Ovary (tissue), 9 donors: ENCODE data around the gene TRIP12. TPM values are rescaled to one million over a fixed set of nuclear protein-coding genes. Genes with fewer than 3 reads are reported as not detected.
"Not testable (repeated sequence)": the region's sequence is repeated elsewhere in the genome, so short reads cannot be mapped to it uniquely, and the experiment has no call there.

Experiments
- DNase-seq, 5 donors: peaks; one replicate each; pipeline ENCODE4 v3.0.0-alpha.2; 2019 to 2020
- H3K27ac ChIP-seq, 2 donors: fragments of 200-600 bp; one replicate each; pipeline versions ENCODE4 v1.5.1 to v1.8.0; 2019 to 2022
- H3K27me3 ChIP-seq: fragments of 200-600 bp; one replicate; pipeline ENCODE4 v1.8.0; 2022
- H3K36me3 ChIP-seq: fragments of 200-600 bp; sonication (generic); one replicate; pipeline ENCODE4 v1.5.1; 2019
- H3K4me1 ChIP-seq: one replicate; pipeline ENCODE4 v1.8.1; 2013; ENCODE audit warnings: mild to moderate bottlenecking, moderate library complexity; ENCODE audit not compliant: insufficient read depth
- H3K4me3 ChIP-seq: fragments of 200-600 bp; sonication (generic); one replicate; pipeline ENCODE4 v1.5.1; 2017
- H3K9me3 ChIP-seq, 2 donors: fragments of 200-600 bp in 1 of 2; sonication (generic) in 1 of 2; one replicate each; pipeline versions ENCODE4 v1.5.1 to v1.8.1; 2013 to 2019; ENCODE audit warnings: mild to moderate bottlenecking in 1 of 2, moderate library complexity in 1 of 2
- CTCF ChIP-seq, 3 donors: fragments of 450-650 bp in 2 of 3; fragments of 200-600 bp in 1 of 3; IDR thresholded peaks; one replicate each; pipeline versions ENCODE4 v1.5.1 to v1.8.0; 2016 to 2022; ENCODE audit warnings: antibody characterized with exemption in 3 of 3, mild to moderate bottlenecking in 1 of 3
- EP300 ChIP-seq: sonication (generic); formaldehyde crosslinking; IDR thresholded peaks from one replicate; pipeline ENCODE4 v1.6.1; 2017; ENCODE audit warnings: antibody characterized with exemption
- POLR2A ChIP-seq: fragments of 450-650 bp; IDR thresholded peaks from one replicate; pipeline ENCODE4 v1.6.1; 2017; ENCODE audit warnings: antibody characterized with exemption, mild to moderate bottlenecking, moderate library complexity
- WGBS, 3 donors: extraction: QIAGEN DNeasy Blood & Tissue Kit in 1 of 3; methylation state at CpG; one replicate each; pipeline versions ENCODE4 v1.1.5 to v1.1.7; 2013 to 2017; 5-methylcytosine and 5-hydroxymethylcytosine counted together
- intact Hi-C, 4 donors: fragments of 100-400 bp; cut with DNase I; formaldehyde crosslinking; loops; one replicate each; pipeline versions ENCODE4 v1.11.0 to v1.15.1; 2022 to 2023
- polyA plus RNA-seq, 2 donors: library from polyadenylated mRNA; stranded (reverse); fragments of 200-250 nt in 1 of 2; fragments of 350-450 nt in 1 of 2; fragmentation: Illumina TruSeq in 1 of 2; extraction: RNeasy Lipid Tissue Mini Kit (QIAGEN cat#74804) in 1 of 2; gene quantifications; one replicate each; pipeline ENCODE4 v1.2.3, GENCODE V29; 2013 to 2014
- total RNA-seq, 7 donors: library from RNA; depleted of rRNA in 2 of 7; stranded (reverse); fragments of >200 nt in 2 of 7; fragmentation: NEBNext Ultra II Directional in 3 of 7; extraction: Animal tissue kit (Norgen Biotek cat#: 25700) in 3 of 7; gene quantifications; one replicate each; pipeline versions ENCODE4 v1.1.0 to v1.2.4, GENCODE V29; 2016 to 2023
- donor health status: DM: no; HTN: no; CAD: no; lungs with moderate emphysema.
- donor health status: DM: no; HTN: no; CAD: no.
- donor health status: Bipolar disorder and iron deficiency.
- donor health status: DM: yes; HTN: yes; CAD: no.
- donor health status: DM: no; HTN: no; CAD: no.
- donor health status: DM: yes; HTN: yes; CAD: no.

The TRIP12 gene
- total and polyA plus RNA-seq, 9 donors, result 30.4 to 221 (median 178) TPM

DNA sequence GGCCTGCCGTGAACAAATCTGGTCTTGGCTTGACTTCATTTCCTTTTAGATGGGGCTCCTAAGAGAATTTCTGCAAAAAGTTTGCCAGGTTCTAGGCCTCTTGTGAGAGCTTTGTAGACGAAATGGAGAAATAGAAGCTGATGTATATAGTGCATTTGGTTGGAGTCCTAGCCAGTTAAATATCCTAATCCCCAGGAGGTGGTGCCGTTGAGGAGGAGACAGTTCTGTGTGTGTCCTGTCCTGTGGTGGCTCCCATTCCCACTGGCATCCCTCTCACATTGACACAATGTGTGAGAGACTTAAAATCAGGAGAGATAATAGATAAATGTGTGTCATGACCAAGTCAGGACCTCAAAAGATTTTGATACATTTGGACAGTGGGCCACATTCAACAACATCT, 172.9 kb downstream of the TRIP12 start:
- H3K27me3 ChIP-seq, result no peaks in the 10 kb centered on the region
- no peak overlapping the region for H3K27ac ChIP-seq
- 85 to 92% (median 88%) methylated on average over 3 of the region's 3 CpGs for WGBS, 3 donors
- H3K4me1 ChIP-seq, result no peaks in the 10 kb centered on the region
- no peak overlapping the region for H3K4me3 ChIP-seq
- H3K36me3 ChIP-seq, result no peaks in the 10 kb centered on the region
- TF ChIP-seq POLR2A (no peak), EP300 (no peak), CTCF (IDR thresholded peaks at IDR 0.05) (no peak)
- no peaks in the 10 kb centered on the region for H3K9me3 ChIP-seq
- intact Hi-C loops, result no loop called here
- no peak for DNase-seq

DNA sequence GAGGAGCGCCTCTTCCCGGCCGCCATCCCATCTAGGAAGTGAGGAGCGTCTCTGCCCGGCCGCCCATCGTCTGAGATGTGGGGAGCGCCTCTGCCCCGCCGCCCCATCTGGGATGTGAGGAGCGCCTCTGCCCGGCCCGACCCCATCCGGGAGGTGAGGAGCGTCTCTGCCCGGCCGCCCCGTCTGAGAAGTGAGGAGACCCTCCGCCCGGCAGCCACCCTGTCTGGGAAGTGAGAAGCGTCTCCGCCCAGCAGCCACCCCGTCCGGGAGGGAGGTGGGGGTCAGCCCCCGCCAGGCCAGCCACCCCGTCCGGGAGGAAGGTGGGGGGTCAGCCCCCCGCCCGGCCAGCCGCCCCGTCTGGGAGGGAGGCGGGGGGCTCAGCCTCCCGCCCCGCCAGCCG, 179.1 kb downstream of the TRIP12 start:
- intact Hi-C loops, H3K9me3 ChIP-seq, H3K4me3 ChIP-seq, DNase-seq, H3K36me3 ChIP-seq, H3K27ac ChIP-seq, H3K4me1 ChIP-seq, H3K27me3 ChIP-seq: not testable (repeated sequence)
- WGBS, 3 donors, result 93 to 97% (median 97%) methylated on average over 19 to 31 of the region's 35 CpGs

GRCh38 chr2:229740279-229740678, 181.5 kb downstream of the TRIP12 start:
- no peaks in the 10 kb centered on the region for H3K27me3 ChIP-seq
- DNase-seq, result no peak
- TF ChIP-seq POLR2A, result no peak
- no peak for TF ChIP-seq CTCF (IDR thresholded peaks at IDR 0.05)
- no peak for TF ChIP-seq EP300
- no peaks in the 10 kb centered on the region for H3K36me3 ChIP-seq
- WGBS, 3 donors, result 84 to 89% (median 88%) methylated on average over 4 of the region's 4 CpGs
- H3K4me3 ChIP-seq, result no peak overlapping the region
- no peak overlapping the region for H3K27ac ChIP-seq
- no peaks in the 10 kb centered on the region for H3K9me3 ChIP-seq
- H3K4me1 ChIP-seq, result no peaks in the 10 kb centered on the region
- intact Hi-C loops, result no loop called here

DNA sequence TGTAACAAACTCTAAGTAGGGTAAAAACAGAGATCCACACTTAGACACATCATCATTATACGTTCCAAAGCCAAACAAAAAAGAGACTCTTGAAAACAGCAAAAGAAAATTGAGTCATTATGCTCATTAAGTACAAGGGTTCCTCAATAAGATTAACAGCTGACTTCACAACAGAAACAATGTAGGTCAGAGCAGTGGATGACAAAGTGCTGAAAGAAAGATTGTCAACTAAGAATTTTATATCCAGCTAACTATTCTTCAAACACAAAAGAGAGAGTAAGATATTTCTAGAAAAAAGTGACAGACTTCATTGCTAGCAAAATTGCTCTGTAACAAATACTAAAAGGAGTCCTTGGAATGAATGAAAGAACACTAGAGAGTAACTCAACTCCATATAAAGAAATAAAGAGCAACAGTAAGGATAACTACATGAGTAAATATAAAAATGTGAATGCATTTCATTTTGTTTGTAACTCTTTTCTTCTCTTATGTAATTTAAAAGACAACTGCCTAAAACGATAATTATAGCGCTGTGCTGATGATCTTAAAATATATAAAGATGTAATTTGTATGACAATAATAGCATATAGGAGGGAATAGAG, 183.7 kb downstream of the TRIP12 start:
- no peak overlapping the region for H3K4me3 ChIP-seq
- intact Hi-C loops, result loop anchor here in 1 of 4 donors (5.0 kb wide), 1 partner anchor 1346 kb away; no protein-coding TSS in a partner anchor
- H3K9me3 ChIP-seq, result no peaks in the 10 kb centered on the region
- no peak for DNase-seq
- WGBS, 3 donors, result 83 to 86% (median 85%) methylated on average over 3 of the region's 3 CpGs
- H3K27me3 ChIP-seq, result no peaks in the 10 kb centered on the region
- no peaks in the 10 kb centered on the region for H3K4me1 ChIP-seq
- no peak overlapping the region for H3K27ac ChIP-seq
- no peaks in the 10 kb centered on the region for H3K36me3 ChIP-seq
- TF ChIP-seq EP300 (no peak), POLR2A (no peak), CTCF (IDR thresholded peaks at IDR 0.05) (no peak)

DNA sequence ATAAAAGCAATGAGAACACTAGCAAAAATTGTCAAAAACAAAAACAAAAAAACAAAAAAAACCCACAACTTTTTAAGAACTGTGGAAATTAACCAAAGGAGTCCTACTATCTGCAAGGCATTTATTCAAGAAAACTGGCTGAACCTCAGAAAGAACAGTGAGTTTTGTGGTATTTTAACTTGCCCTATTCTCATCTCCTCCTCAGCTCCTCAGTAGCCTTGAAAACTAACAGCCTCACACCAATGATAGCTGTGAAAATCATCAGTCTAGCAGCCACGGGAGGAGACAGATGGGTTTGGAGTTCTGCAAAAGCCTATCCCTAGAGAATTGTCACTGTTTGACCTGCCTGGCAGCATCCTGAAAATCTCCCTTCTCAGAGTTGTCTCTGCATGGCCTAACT, 187.4 kb downstream of the TRIP12 start:
- no peak for DNase-seq
- Histone ChIP-seq H3K36me3 (no peaks in the 10 kb centered on the region), H3K4me1 (no peaks in the 10 kb centered on the region), H3K27me3 (no peaks in the 10 kb centered on the region), H3K27ac (no peak overlapping the region), H3K4me3 (no peak overlapping the region), H3K9me3 (no peaks in the 10 kb centered on the region)
- WGBS, 3 donors, result 42 to 58% (median 49%) methylated on average over 1 of the region's 1 CpG
- intact Hi-C loops, result no loop called here
- TF ChIP-seq CTCF (IDR thresholded peaks at IDR 0.05), result no peak
- TF ChIP-seq EP300, result no peak
- TF ChIP-seq POLR2A, result no peak
